Smooth muscle cell (in vitro differentiated cells): ENCODE measurements around the gene NFIB. TPM values are rescaled to one million over a fixed set of nuclear protein-coding genes. Genes with fewer than 3 reads are reported as not detected.

Source experiments
- DNase-seq: peaks from one replicate; lab custom pipeline; 2025; ENCODE audit not compliant: unreplicated experiment; lab: John Stamatoyannopoulos, UW
- H2AFZ ChIP-seq: fragments of 200-600 bp; sonication (generic); 2 replicates; pipeline ENCODE4 v1.6.0; 2016; ENCODE audit warnings: antibody characterized with exemption, low read depth, mild to moderate bottlenecking
- H3F3A ChIP-seq: fragments of 200-600 bp; sonication (generic); 2 replicates; pipeline ENCODE4 v1.6.0; 2017; ENCODE audit warnings: antibody characterized with exemption, low read depth
- H3K27ac ChIP-seq: fragments of 200-600 bp; sonication (generic); 2 replicates; pipeline ENCODE4 v1.5.1; 2016; ENCODE audit warnings: low read depth, mild to moderate bottlenecking
- H3K27me3 ChIP-seq: fragments of 200-600 bp; sonication (generic); 2 replicates; pipeline ENCODE4 v1.6.1; 2016; ENCODE audit warnings: low read depth, mild to moderate bottlenecking
- H3K36me3 ChIP-seq: fragments of 200-600 bp; sonication (generic); 2 replicates; pipeline ENCODE4 v1.5.1; 2016; ENCODE audit warnings: low read depth
- H3K4me1 ChIP-seq: fragments of 200-600 bp; sonication (generic); 2 replicates; pipeline ENCODE4 v1.5.1; 2016; ENCODE audit warnings: low read depth
- H3K4me2 ChIP-seq: fragments of 200-600 bp; sonication (generic); 2 replicates; pipeline ENCODE4 v1.6.0; 2016; ENCODE audit warnings: mild to moderate bottlenecking
- H3K4me3 ChIP-seq: fragments of 200-600 bp; sonication (generic); 2 replicates; pipeline ENCODE4 v1.5.1; 2016; ENCODE audit warnings: mild to moderate bottlenecking
- H3K79me2 ChIP-seq: fragments of 200-600 bp; sonication (generic); 2 replicates; pipeline ENCODE4 v1.6.0; 2016; ENCODE audit warnings: low read depth, mild to moderate bottlenecking
- H3K9ac ChIP-seq: fragments of 200-600 bp; sonication (generic); 2 replicates; pipeline ENCODE4 v1.6.0; 2016; ENCODE audit warnings: low read depth
- H3K9me3 ChIP-seq: fragments of 200-600 bp; sonication (generic); replicated peaks from 2 replicates; pipeline ENCODE4 v1.5.1; 2016; ENCODE audit warnings: low read depth
- H4K20me1 ChIP-seq: fragments of 200-600 bp; sonication (generic); 2 replicates; pipeline ENCODE4 v1.6.0; 2016; ENCODE audit warnings: low read depth
- WGBS: methylation state at CpG from one replicate; pipeline ENCODE4 v1.1.7; 2016; ENCODE audit warnings: low lambda C conversion rate; 5-methylcytosine and 5-hydroxymethylcytosine counted together
- polyA plus RNA-seq: library from polyadenylated mRNA; unstranded; fragments of >200 nt; fragmentation: Nextera tagmentation; extraction: Ambion mirVana; gene quantifications from 2 replicates; pipeline ENCODE4 v1.2.1, GENCODE V29; 2016
- total RNA-seq: library from RNA; depleted of rRNA; stranded (reverse); fragments of >200 nt; gene quantifications from 2 replicates; pipeline ENCODE4 v1.2.3, GENCODE V29; 2014
- TF ChIP-seq, protein P1 (sequence below): fragments of 200-600 bp; sonication (generic); IDR thresholded peaks from 2 replicates; pipeline ENCODE4 v1.5.1; 2017; ENCODE audit warnings: borderline replicate concordance, mild to moderate bottlenecking, antibody characterized with exemption; ENCODE audit not compliant: insufficient read depth, poor library complexity, severe bottlenecking

The NFIB gene
- total and polyA plus RNA-seq, 2 experiments from 2014 or later: 0.93 to 1.7 TPM

- 96% methylated on average over 2 of the region's 2 CpGs for WGBS
Measured at GRCh38 chr9:14052359-14052758, 261.6 kb downstream of the NFIB start.

GRCh38 chr9:14051419-14051818 is 262.5 kb downstream of the NFIB start:
- DNase-seq: no peak

More at GRCh38 chr9:14052359-14052758, 261.6 kb downstream of the NFIB start:
- H3K4me1 ChIP-seq: no peaks in the 10 kb centered on the region
- H3K4me3 ChIP-seq: no peak overlapping the region
- no peaks in the 10 kb centered on the region for H3K27me3 ChIP-seq
- H3K4me2 ChIP-seq: no peak overlapping the region
- no peaks in the 10 kb centered on the region for H3K79me2 ChIP-seq
- no peak for DNase-seq
- H3F3A ChIP-seq: no peaks in the 10 kb centered on the region
- no peaks in the 10 kb centered on the region for H4K20me1 ChIP-seq
- H3K27ac ChIP-seq: no peak overlapping the region
- H2AFZ ChIP-seq: no peak overlapping the region
- H3K9me3 ChIP-seq: no peaks in the 10 kb centered on the region
- H3K36me3 ChIP-seq: no peaks in the 10 kb centered on the region
- H3K9ac ChIP-seq: no peak overlapping the region
- TF ChIP-seq, protein P1, sequence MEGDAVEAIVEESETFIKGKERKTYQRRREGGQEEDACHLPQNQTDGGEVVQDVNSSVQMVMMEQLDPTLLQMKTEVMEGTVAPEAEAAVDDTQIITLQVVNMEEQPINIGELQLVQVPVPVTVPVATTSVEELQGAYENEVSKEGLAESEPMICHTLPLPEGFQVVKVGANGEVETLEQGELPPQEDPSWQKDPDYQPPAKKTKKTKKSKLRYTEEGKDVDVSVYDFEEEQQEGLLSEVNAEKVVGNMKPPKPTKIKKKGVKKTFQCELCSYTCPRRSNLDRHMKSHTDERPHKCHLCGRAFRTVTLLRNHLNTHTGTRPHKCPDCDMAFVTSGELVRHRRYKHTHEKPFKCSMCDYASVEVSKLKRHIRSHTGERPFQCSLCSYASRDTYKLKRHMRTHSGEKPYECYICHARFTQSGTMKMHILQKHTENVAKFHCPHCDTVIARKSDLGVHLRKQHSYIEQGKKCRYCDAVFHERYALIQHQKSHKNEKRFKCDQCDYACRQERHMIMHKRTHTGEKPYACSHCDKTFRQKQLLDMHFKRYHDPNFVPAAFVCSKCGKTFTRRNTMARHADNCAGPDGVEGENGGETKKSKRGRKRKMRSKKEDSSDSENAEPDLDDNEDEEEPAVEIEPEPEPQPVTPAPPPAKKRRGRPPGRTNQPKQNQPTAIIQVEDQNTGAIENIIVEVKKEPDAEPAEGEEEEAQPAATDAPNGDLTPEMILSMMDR: no peak

DNA sequence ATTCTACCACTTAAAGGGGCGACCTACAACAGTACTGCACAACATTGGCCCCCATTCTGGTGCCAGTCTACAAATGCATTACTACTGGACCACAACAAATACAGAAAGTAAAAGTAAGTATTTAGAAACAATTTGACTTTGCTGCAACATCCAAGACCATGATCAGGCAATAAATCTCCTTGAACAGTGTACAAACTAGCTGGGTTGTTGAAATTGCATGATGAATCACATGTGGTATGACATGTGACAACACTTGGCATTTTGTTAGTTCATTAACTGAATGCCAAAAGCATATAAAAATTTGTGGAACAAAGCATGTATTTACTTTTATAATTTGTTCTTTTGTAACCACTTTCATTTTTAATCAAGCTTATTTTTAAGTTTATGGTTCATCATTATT is 270.5 kb downstream of the NFIB start:
- WGBS: 92% methylated on average over 1 of the region's 1 CpG
- TF ChIP-seq, protein P1: no peak

More at GRCh38 chr9:14051419-14051818, 262.5 kb downstream of the NFIB start:
- Histone ChIP-seq H3K4me3 (no peak overlapping the region), H3F3A (no peaks in the 10 kb centered on the region), H3K79me2 (no peaks in the 10 kb centered on the region), H3K4me2 (no peak overlapping the region), H3K27me3 (no peaks in the 10 kb centered on the region), H3K36me3 (no peaks in the 10 kb centered on the region), H2AFZ (no peak overlapping the region), H3K27ac (no peak overlapping the region), H3K9ac (no peak overlapping the region), H4K20me1 (no peaks in the 10 kb centered on the region), H3K4me1 (no peaks in the 10 kb centered on the region), H3K9me3 (no peaks in the 10 kb centered on the region)
- TF ChIP-seq, protein P1: no peak

DNA sequence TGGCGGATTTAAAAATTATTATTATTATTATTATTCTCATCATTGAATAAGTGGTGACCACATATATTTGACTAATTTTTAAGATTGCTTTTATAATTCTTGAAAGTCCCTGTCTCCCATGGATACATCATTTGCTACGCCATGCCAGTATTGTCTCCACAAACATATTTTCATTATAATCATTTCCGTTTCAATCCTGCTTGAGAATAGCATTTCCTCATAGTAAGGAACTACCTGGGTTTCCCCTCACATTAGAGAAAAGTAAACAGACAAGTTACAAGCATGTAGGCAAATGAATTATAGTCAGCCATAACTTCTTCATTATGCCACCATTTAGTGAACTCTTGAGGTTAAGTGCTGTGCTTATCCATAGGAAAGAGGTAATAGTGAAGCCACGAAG is 276.6 kb downstream of the NFIB start:
- Histone ChIP-seq H3K4me2 (no peak overlapping the region), H3K27ac (no peak overlapping the region), H3K9ac (no peak overlapping the region), H2AFZ (no peak overlapping the region), H3K36me3 (no peaks in the 10 kb centered on the region), H3K4me3 (no peak overlapping the region), H3K9me3 (no peaks in the 10 kb centered on the region), H4K20me1 (no peaks in the 10 kb centered on the region), H3K79me2 (no peaks in the 10 kb centered on the region), H3F3A (no peaks in the 10 kb centered on the region), H3K4me1 (no peaks in the 10 kb centered on the region), H3K27me3 (no peaks in the 10 kb centered on the region)
- 97% methylated on average over 4 of the region's 4 CpGs for WGBS
- no peak for DNase-seq
- TF ChIP-seq, protein P1: no peak

More for the DNA sequence above, 270.5 kb downstream of the NFIB start:
- H3F3A ChIP-seq: no peaks in the 10 kb centered on the region
- no peaks in the 10 kb centered on the region for H3K27me3 ChIP-seq
- H3K4me2 ChIP-seq: no peak overlapping the region
- H3K9me3 ChIP-seq: no peaks in the 10 kb centered on the region
- no peaks in the 10 kb centered on the region for H3K4me1 ChIP-seq
- H3K27ac ChIP-seq: no peak overlapping the region
- no peaks in the 10 kb centered on the region for H3K36me3 ChIP-seq
- H3K79me2 ChIP-seq: no peaks in the 10 kb centered on the region
- no peaks in the 10 kb centered on the region for H4K20me1 ChIP-seq
- H3K4me3 ChIP-seq: no peak overlapping the region
- H2AFZ ChIP-seq: no peak overlapping the region
- no peak overlapping the region for H3K9ac ChIP-seq
- no peak for DNase-seq
